Measurements from ENCODE around the gene PMFBP1.

Gene PMFBP1

GRCh38 chr16:72187551-72187950, 15.6 kb upstream of the PMFBP1 start:
- no peak overlapping the region for H3K4me3 ChIP-seq (ENCODE audit: low read depth, low read length)
- TF ChIP-seq CTCF (IDR thresholded peaks at IDR 0.05; ENCODE audit: low read depth, low read length) (no peak), MYC (IDR thresholded peaks at IDR 0.05; ENCODE audit: low read depth, low read length) (no peak), MAX (IDR thresholded peaks at IDR 0.05; ENCODE audit: low read depth, low read length) (no peak), POLR2A (IDR thresholded peaks at IDR 0.05; ENCODE audit: extremely low read depth, insufficient read length) (no peak)
- DNase-seq (ENCODE audit: low read depth), result no peak

- H3K4me3 ChIP-seq (ENCODE audit: low read depth, low read length), result no peak overlapping the region
- DNase-seq (ENCODE audit: low read depth), result no peak
- TF ChIP-seq MYC (IDR thresholded peaks at IDR 0.05; ENCODE audit: low read depth, low read length) (no peak), MAX (IDR thresholded peaks at IDR 0.05; ENCODE audit: low read depth, low read length) (no peak), CTCF (IDR thresholded peaks at IDR 0.05; ENCODE audit: low read depth, low read length) (no peak), POLR2A (IDR thresholded peaks at IDR 0.05; ENCODE audit: extremely low read depth, insufficient read length) (no peak)
Measured at GRCh38 chr16:72182976-72183375, 11.0 kb upstream of the PMFBP1 start.

GRCh38 chr16:72179204-72179970, 7.4 kb upstream of the PMFBP1 start:
- no peak for TF ChIP-seq MYC (IDR thresholded peaks at IDR 0.05; ENCODE audit: low read depth, low read length)
- no peak for TF ChIP-seq CTCF (IDR thresholded peaks at IDR 0.05; ENCODE audit: low read depth, low read length)
- TF ChIP-seq MAX (IDR thresholded peaks at IDR 0.05; ENCODE audit: low read depth, low read length), result no peak
- no peak for TF ChIP-seq POLR2A (IDR thresholded peaks at IDR 0.05; ENCODE audit: extremely low read depth, insufficient read length)
- no peak for DNase-seq (ENCODE audit: low read depth)

GRCh38 chr16:72174726-72175125, 2.8 kb upstream of the PMFBP1 start:
- DNase-seq (ENCODE audit: low read depth), result no peak
- TF ChIP-seq POLR2A (IDR thresholded peaks at IDR 0.05; ENCODE audit: extremely low read depth, insufficient read length) (no peak), CTCF (IDR thresholded peaks at IDR 0.05; ENCODE audit: low read depth, low read length) (no peak), MAX (IDR thresholded peaks at IDR 0.05; ENCODE audit: low read depth, low read length) (no peak)
- H3K4me3 ChIP-seq (ENCODE audit: low read depth, low read length), result no peak overlapping the region

More at GRCh38 chr16:72179204-72179970, 7.4 kb upstream of the PMFBP1 start:
- no peak overlapping the region for H3K4me3 ChIP-seq (ENCODE audit: low read depth, low read length)

GRCh38 chr16:72173997-72174396, 2.0 kb upstream of the PMFBP1 start:
- no peak for DNase-seq (ENCODE audit: low read depth)
- no peak for TF ChIP-seq MAX (IDR thresholded peaks at IDR 0.05; ENCODE audit: low read depth, low read length)
- TF ChIP-seq POLR2A (IDR thresholded peaks at IDR 0.05; ENCODE audit: extremely low read depth, insufficient read length), result no peak
- no peak for TF ChIP-seq CTCF (IDR thresholded peaks at IDR 0.05; ENCODE audit: low read depth, low read length)
- TF ChIP-seq MYC (IDR thresholded peaks at IDR 0.05; ENCODE audit: low read depth, low read length), result no peak
- no peak overlapping the region for H3K4me3 ChIP-seq (ENCODE audit: low read depth, low read length)
